SKM-1 treated with dmso at 0.1 percent for 144 hours (cell line): ENCODE data around the gene EVL.
"Not testable (repeated sequence)": the region's sequence is repeated elsewhere in the genome, so short reads cannot be mapped to it uniquely, and the experiment has no call there.

Source experiments
- DNase-seq: peaks from one replicate; lab custom pipeline; 2025; ENCODE audit not compliant: unreplicated experiment; lab: John Stamatoyannopoulos, UW

Gene EVL, protein sequence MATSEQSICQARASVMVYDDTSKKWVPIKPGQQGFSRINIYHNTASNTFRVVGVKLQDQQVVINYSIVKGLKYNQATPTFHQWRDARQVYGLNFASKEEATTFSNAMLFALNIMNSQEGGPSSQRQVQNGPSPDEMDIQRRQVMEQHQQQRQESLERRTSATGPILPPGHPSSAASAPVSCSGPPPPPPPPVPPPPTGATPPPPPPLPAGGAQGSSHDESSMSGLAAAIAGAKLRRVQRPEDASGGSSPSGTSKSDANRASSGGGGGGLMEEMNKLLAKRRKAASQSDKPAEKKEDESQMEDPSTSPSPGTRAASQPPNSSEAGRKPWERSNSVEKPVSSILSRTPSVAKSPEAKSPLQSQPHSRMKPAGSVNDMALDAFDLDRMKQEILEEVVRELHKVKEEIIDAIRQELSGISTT

DNA sequence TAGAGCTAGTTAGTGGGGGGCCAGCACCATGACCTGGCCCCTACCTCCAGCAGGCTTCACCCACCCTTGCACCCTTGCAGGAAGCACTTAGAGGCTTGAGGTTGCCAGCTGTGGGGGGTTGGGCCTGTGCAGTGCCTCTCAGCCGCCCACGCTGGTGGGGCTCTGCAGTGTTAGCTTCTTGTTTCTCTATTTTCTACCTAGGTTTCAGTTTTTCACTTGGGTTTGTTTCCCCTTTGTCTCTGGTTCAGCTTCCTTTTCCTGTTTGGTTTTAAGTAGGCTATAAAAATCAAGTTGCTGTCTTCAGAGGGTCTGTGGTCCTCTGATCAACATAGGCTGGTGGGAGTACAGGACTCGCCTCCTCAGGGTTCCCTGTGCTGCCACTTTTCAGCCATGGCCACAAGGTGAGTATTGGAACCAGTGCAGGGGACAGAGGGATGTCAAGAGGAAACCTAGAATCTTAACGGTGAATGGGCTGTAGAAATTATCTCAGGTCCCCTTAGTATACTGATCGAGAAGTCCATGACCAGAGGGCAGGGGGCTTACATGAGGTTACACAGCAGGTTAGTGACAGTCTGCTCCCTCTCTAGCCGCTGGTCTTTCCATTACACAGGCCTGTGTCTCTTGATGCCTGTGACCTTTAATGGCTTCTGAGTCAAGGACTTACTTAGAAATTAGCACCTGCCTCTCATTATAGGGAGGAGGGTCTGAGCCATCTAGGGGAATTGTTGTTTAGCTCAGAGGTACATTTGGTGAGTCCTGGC is at the start of gene EVL:
Gene EVL (plus strand): TSS at position 312 of the 761 bp plus-strand sequence. CDS start 79 bp downstream, at position 391.
- peak; percentile 23 for DNase-seq

DNA sequence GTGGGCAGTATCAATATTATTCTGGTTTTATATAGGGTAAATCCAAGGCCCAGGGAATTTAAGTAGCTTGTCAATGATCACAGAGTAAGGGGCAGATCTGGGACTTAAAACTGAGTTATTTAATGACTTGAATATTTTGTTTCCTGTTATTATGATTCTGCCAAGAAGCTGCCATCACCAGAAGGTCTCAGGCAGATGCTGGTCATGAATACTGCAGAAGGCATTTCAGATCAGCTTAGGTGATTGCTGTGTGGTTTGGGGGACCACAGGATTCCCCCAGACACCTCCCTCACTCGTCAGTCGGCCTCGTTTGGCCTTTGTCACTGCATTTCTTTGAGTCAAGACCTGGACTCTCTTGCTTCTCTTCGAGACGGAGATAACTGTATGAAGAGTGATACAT is 47.7 kb upstream of the EVL start:
- DNase-seq = no peak

DNA sequence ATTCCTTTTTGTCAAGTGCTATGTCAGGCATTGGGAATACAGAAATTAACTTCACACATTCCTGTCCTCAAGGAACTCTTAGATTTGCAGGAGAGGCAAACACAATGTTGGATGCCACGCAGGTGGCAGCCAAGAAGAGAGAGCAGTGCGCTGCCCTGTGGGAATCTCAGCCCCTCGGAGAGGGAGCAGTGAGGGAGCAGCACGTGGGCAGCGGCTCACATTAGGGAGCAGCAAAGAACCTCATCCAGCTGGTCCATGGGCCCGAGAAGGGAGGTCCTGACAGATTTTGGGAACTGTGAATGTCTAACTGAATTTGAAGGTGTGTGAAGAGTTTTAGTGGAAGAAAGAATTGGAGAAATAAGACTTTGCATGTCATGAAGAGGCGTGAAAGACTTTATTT is 47.2 kb upstream of the EVL start:
- no peak for DNase-seq

DNA sequence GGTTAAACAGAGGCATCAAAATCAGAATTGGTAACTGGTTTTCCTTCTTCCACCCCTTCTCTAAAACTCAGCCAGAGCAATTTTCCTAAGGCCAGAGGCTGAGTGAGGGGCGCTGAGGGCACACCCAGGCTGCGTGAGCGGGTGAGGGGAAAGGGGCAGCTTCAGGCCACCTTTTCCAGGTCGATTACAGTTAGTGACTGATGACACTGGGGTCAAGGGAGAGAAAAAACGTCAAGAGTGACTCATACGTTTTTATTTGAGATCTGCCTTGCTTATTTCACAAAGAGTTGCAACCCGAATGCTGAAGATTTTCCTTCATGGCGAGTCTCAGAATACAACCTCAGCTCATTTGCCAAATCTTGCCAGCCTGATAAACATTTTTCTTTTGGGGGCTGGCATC is 46.7 kb upstream of the EVL start:
- no peak for DNase-seq

DNA sequence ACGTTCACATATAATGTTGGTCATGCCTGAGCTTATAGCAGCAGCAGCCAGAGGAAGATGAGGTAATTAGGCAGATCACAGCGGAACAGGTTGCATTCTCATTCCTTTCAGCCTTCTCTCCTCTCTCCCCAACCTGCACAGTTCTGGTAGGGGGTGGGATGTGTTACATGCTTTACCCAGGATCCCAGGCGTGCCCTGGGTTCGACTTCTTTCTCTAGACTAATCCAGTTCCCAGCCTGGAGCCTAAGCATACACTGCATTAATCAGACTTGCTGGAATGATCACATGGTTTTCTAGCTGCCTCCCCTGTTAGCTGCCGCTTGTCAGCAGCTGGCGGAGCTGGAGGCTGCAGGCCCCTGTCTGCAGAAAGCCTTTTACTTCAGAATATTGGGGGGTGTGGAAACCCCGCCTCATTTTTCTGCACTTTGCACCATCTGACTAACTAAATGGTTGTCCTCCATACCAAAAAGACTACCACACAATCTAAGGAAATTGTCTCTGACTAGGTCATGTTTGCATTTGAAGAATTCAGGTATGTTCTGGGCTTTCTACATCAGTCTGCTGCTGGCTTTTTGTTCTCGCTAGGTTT is 46.0 kb upstream of the EVL start:
- no peak for DNase-seq

DNA sequence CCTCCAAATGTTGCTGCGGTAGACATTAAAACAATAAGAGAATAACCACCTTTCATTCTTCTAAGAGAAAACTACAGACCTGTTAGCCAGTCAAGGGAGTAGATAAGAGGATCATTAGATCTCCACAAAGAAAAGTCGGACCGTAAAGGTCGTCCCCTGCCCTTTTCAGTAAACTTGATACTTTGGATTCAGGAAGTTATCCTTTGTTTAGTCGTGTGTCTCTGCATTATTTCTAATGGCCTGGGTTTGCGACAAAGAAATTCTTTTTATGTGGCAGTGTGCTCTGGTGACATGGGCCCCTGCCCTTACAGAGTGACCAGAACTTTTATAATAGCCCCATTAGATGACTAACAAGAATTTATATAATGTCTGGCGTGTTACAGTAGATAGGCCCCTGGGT is 44.6 kb upstream of the EVL start:
- DNase-seq = no peak

DNA sequence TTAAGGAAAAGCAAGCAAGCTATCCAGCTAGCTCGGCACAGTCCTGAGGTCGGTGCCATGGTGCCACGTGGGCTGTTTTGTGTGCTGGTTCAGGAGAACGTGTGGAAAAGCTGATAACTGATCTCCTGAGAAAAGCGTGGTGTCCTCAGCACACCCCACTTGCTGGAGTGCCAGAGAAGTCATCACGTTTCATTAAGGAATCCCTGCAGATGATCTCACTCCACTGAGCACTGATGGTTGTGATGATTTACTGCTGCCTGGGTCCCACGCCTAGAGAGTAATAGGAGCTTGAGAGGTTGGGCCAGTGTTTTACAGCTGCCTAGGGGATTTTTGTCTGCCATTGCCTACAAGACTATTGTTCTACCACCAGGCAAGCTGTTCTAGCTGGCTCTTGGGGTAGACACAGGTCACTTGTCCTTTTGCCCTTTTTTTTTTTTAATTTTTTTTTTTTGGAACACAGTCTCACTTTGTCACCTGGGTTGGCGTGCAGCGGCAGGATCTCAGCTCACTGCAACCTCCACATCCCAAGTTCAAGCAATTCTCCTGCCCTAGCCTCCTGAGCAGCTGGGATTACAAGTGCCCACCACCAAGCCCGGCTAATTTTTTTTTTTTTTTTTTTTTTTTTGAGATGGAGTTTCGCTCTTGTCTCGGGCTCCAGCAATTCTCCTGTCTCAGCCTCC is 42.3 kb upstream of the EVL start:
- DNase-seq = no peak

DNA sequence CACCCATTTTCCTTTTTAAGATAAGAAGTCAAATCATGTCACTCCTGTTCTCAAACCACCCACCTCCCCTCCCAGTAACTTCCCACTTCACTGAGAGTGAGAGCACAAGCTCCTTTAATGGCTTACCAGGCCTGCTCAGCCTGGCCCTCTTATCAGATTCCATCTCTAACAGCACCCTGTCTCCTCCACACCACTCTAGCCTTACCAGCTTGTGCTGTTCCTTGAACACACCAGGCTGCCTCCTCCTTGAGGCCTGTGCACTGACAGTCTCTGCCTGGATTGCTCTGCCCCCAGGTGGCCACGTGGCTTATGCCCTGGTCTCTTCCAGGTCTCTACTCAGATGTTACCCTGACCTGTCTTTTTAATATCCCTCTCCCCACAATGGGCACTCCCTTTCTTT is 40.1 kb upstream of the EVL start:
- no peak for DNase-seq

DNA sequence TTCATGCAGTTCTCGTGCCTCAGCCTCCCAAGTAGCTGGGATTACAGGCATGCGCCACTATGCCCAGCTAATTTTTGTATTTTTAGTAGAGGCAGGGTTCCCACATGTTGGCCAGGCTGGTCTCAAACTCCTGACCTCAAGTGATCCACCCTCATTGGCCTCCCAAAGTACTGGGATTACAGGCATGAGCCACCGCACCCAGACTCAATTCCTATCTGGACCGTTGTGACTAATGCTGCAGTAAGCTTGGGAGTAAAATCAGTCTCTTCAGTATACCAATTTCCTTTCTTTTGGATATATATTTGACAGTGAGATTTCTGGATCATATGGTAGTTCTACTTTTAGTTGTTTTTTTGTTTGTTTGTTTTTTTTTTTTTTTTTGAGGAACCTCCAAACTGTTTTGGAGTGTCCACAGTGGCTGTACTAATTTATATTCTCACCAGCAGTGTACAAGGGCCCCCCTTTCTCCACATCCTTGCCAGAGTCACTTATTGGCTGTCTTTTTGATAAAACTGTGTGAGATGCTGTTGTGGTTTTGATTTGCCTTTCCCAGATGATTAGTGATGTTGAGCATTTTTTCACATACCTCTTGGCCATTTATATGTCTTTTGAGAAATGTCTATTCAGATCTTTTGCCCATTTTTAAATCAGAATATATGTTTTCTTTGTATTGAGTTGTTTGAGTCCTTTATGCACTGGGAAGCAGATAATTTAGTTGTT is 37.3 kb upstream of the EVL start:
- DNase-seq = no peak

DNA sequence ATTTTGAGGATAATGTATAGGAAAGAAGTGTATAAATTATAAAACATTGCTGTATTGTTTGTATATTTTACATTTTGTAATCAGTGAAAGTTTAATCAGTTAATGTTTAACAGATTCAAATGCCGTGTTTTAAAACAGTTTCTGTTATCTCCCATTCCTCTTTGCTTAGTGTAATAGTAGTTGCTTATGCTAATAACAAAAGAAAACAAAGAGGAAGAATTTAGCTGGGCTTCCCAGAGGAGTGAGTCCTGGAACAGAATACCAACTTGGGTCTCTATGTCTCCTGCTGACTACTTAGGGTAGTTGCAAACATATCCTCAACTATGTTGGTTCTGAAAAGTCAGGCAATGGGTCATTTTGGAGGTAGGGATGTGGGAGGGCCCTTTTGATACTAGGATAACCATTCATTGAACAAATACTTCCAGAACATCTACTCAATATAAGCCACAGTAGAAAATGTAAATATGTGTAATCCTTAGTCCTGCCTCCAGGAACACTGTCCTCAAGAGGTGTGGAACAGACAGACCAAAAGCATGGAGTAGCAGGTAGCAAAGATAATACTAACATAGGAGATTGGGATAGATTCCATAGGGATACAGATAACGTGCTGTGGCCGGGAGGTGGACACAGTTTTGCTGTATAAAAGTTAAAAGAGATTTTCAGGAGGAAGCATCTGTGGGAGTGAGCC is 36.1 kb upstream of the EVL start:
- DNase-seq = no peak

DNA sequence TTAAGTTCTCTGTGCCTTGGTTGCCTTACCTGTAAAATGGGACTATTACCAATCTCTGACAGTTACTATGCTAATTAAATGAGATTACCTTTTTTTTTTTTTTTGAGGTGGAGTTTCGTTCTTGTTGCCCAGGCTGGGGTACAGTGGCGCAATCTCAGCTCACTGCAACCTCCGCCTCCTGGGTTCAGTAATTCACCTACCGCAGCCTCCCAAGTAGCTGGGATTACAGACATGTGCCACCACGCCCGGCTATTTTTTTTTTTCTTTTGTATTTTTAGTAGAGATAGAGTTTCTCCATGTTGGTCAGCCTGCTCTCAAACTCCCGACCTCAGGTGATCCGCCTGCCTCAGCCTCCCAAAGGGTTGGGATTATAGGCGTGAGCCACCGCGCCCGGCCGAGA is 35.2 kb upstream of the EVL start:
- DNase-seq = not testable (repeated sequence)

DNA sequence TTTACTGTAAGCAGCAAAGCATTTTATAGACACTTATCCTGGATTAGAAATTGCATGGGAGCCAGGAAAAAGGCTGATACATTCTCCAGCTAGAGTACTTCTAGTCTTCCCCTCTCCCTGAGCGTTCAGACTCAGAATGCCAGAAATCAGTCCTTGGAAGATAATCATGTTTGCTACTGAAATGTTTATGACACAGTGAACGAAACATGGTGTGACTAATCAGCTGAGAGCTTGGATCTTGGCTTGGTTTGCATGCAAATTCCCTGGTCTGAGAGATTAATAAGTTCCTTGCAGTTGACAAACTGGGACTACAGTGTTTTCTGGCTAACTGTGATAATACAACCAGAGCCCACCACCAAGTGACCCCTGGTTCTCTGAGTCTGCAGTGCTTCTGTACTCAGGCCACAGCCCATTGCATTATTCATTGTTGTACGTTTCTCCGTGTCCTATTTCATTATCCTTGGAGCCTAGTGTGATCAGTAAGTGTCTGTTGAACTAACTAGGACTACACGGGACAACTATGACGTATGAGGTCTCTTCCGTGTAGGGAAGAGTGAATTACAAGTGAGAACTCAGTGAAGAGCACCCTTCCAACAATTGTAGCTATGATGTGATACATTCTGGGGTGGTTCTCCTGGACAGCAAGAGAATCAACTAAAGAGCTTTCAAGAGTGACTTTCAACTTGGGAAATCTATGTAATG is 34.6 kb upstream of the EVL start:
- DNase-seq = no peak

DNA sequence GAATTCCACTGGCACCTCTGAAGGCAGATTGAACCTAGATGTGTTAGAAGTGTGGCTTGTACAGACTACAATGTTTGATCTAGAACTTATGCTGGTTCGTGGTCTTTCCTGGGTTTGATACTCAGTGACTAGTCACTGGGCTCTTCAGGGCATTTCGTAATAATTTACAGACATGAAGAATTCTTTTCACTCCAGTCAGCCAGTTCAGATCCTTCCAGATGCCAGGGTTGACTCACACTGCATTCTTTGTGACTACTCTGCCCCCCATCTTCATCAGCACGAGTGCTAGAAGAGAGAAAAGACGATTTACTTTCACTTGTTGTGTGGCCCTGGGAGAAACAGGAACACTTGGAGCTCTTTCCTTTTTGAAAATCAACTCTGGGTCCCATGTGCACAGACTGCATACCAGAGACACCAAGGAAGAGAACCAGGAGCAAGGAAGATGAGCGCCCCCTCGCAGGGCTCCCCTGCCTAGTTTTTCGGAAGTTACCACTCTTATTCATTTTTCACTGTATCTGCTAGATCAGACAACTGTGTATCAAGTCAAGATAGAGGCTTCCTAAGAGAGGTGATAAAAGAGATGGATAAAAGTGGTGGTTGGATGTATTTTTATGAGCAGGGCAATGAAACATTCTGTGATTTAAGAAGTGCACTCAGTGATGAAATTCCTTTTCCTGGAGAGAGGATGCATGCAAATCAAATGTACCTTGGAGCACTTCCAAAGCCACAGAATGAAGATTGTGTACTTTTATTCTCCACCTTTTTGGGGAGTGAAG is 33.5 kb upstream of the EVL start:
- no peak for DNase-seq

DNA sequence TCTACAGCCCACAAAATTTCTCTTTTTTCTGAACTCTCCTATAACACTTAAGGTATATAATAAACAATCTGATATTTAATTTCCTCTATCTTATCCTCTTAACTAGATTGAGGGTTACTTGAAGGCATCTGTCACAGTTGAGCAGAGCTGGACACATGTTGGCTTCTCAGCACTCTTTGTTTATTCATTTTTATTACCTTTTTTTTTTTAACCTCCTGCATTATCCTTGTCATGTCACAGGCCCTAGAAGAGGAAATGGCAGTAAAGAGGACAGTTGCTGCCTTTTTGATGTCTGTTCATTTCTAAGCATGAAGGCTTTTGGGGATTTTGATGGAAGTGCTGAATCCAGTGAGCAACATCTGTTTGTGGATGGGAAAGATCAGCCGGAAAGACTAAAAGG is 32.5 kb upstream of the EVL start:
- no peak for DNase-seq

DNA sequence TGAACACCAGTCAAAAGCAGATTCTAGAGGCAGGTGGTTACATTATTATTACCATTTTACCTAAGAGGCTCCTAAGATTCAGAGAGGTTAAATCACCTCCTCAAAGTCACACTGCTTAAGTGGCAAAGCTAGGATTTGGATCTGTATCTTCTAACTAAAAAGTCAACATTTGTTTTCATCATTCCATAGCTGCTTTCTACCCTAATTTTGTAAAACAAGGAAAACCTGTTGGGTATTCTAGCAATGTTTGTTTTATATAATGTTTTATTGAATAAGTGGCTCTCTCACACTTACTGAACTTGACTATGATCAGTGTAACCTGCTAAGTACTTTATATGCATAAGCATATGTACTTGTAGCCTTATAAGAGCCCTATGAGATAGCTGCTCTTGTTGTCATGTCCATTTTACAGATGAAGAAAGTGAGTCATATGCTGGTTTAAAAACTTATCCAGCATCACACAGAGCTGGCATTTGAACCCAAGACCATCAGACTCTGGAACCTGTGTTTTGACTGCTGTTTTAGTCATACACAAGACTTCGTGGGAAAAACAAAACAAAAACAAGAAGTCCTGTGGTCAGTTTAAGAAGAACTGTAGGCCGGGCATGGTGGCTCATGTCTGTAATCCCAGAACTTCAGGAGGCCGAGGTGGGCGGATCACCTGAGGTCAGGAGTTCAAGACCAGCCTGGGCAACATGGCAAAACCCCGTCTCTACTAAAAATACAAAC is 31.7 kb upstream of the EVL start:
- DNase-seq = no peak

DNA sequence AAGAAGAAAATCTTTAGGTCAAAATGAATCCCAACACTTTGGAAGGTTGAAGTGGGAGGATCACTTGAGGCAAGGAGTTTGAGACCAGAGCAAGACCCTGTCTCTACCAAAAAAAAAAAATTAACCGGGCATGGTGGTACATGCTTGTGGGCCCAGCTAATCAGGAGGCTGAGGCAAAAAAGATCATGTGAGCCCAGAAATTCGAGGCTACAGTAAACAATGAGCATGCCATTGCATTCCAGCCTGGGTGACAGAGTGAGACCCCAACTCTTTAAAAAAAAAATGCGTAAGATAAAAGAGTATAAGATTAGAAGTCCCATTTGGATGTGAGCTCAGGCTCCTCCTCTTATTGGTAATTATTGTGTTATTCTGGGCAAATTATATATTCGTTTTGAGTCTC is 30.8 kb upstream of the EVL start:
- DNase-seq = no peak

DNA sequence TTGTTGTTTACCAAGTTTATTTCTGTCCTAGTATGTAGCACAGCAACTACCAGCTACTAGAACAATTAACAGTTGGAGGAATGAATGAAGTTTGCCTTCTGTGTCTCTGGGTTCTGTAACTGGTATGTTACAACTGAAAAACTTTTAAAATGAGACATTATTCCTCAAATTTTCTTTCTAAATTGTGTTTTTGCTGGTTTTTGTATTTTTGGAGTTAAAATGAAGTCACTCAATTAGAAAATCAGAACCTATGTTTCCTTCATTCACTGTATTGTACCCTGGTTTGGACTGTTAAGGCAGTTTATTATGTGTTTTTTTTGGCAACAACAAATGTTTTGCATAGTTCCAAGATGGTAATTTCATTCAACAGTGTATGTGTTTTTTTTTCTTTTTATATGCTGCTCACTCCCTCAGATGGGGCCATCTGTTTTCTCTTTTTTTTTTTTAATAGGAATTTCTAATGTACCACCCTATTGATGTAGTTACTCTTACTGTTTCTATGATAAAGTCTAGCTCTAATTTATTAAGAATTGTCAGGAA is 30.2 kb upstream of the EVL start:
- DNase-seq = no peak

DNA sequence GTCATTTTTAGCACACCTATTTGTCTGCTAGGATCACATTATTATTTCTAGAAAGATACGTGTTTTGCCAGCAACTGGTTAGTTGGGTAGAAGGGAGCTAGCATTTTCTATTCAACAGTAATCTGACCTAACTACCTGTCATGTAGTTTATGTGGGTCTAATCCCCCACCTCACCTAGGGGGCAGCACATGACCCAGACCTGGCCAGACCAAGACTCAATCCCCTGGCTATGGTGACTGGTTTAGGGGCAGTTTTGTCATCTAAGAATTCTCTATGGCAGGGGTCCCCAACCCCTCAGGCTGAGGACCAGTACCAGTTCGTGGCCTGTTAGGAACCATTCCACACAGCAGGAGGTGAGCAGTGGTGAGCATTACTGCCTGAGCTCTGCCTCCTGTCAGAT is 29.5 kb upstream of the EVL start:
- DNase-seq = no peak
